Gastroesophageal sphincter (tissue), 3 donors: Measurements from ENCODE around the gene RIC1.

ENCODE experiments used
- EP300 ChIP-seq: sonication (generic); formaldehyde crosslinking; IDR thresholded peaks from one replicate; pipeline ENCODE4 v1.6.1; 2017; ENCODE audit warnings: antibody characterized with exemption, mild to moderate bottlenecking
- POLR2A ChIP-seq, 2 donors: fragments of 450-650 bp; IDR thresholded peaks; one replicate each; pipeline ENCODE4 v1.6.1; 2017; ENCODE audit warnings: antibody characterized with exemption in 2 of 2, mild to moderate bottlenecking in 2 of 2, moderate library complexity in 1 of 2
- TF ChIP-seq, protein P1 (sequence below), 4 experiments: fragments of 200-600 bp in 2 of 4; fragments of 450-650 bp in 2 of 4; sonication (generic) in 1 of 4; IDR thresholded peaks; one replicate each; pipeline ENCODE4 v1.5.1; 2017 to 2019; ENCODE audit warnings: antibody characterized with exemption in 4 of 4, mild to moderate bottlenecking in 2 of 4, moderate library complexity in 2 of 4

DNA sequence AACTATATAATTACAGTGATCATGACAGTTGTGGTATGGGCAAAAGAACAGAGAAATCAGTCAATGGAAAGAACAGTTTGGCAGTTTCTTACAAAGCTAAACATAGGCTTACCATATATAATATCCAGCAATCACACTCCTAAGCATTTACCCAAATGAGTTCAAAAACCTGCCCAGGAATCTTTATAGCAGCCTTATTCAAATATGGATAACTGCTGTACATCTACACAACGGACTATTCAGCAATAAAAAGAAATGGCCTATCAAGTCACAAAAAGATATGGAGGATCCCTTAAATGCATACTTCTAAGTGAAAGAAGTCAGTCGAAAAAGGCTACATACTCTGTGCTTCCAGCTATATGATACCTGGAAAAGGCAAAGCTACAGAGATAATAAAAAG is 167.4 kb downstream of the RIC1 start:
- TF ChIP-seq POLR2A (IDR thresholded peaks at IDR 0.05) = no peak
- no peak for TF ChIP-seq EP300
- TF ChIP-seq, protein P1, sequence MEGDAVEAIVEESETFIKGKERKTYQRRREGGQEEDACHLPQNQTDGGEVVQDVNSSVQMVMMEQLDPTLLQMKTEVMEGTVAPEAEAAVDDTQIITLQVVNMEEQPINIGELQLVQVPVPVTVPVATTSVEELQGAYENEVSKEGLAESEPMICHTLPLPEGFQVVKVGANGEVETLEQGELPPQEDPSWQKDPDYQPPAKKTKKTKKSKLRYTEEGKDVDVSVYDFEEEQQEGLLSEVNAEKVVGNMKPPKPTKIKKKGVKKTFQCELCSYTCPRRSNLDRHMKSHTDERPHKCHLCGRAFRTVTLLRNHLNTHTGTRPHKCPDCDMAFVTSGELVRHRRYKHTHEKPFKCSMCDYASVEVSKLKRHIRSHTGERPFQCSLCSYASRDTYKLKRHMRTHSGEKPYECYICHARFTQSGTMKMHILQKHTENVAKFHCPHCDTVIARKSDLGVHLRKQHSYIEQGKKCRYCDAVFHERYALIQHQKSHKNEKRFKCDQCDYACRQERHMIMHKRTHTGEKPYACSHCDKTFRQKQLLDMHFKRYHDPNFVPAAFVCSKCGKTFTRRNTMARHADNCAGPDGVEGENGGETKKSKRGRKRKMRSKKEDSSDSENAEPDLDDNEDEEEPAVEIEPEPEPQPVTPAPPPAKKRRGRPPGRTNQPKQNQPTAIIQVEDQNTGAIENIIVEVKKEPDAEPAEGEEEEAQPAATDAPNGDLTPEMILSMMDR (IDR thresholded peaks at IDR 0.05) = no peak
